HCT116 (cell line): Measurements from ENCODE around the gene ZNF592. TPM values are rescaled to one million over a fixed set of nuclear protein-coding genes. Genes with fewer than 3 reads are reported as not detected.
A peak's percentile ranks its signal among the peaks of the same experiment; 100 is the strongest.

Experiments
- ATAC-seq: fragments of 200-7000 bp; cut with Tn5 transposase; 2 replicates; pipeline ENCODE4 v1.9.1; 2020; ENCODE audit warnings: mild to moderate bottlenecking, moderate library complexity
- BruUV-seq: library from RNA; stranded (reverse); fragments of 400-500 nt; replicated peaks from 2 replicates; lab custom pipeline; 2021; lab: Mats Ljungman, UMichigan
- CTCF ChIA-PET: fragments of 300-600 bp; sonication (Branson Sonifier 250); formaldehyde crosslinking; loops from one replicate; lab custom pipeline; 2021; ENCODE audit warnings: antibody characterized with exemption; lab: Charles Lee
- POLR2A ChIA-PET: fragments of 300-600, 350-600 bp; sonication (Branson Sonifier 250); formaldehyde crosslinking; loops from one replicate; lab custom pipeline; 2021; ENCODE audit warnings: antibody characterized with exemption; lab: Charles Lee
- RAD21 ChIA-PET, 2 experiments: fragments of 300-600 bp; sonication (Branson Sonifier 250); formaldehyde crosslinking; loops; one replicate each; lab custom pipeline; 2023; ENCODE audit warnings: low total read pairs in 2 of 2; ENCODE audit not compliant: uncharacterized antibody in 2 of 2, unreplicated experiment in 2 of 2, low non-redundant PET in 1 of 2; lab: Charles Lee
- DNase-seq: peaks from one replicate; pipeline ENCODE4 v3.0.0-alpha.2; 2010; ENCODE audit warnings: low read depth, low spot score
- H2AFZ ChIP-seq: fragments of 200-600 bp; shearing (Covaris generic), sonication (generic); 2 replicates; pipeline ENCODE4 v1.6.1; 2017; ENCODE audit warnings: low read depth, mixed run types, mixed read lengths, antibody characterized with exemption, low read length; ENCODE audit not compliant: poor library complexity, severe bottlenecking
- H3K27ac ChIP-seq: 2 replicates; pipeline ENCODE4 v1.5.1; 2012; ENCODE audit warnings: low read depth, low read length
- H3K27me3 ChIP-seq: fragments of 200-600 bp; sonication (generic); 2 replicates; pipeline ENCODE4 v1.6.1; 2016; ENCODE audit warnings: mixed run types, low read length, mixed read lengths; ENCODE audit not compliant: insufficient read depth
- H3K36me3 ChIP-seq, 2 experiments: fragments of 200-500 bp in 1 of 2; fragments of 200-600 bp in 1 of 2; sonication (Bioruptor generic) in 1 of 2; sonication (generic) in 1 of 2; 2 replicates each; pipeline versions ENCODE4 v1.5.1 to v1.6.1; 2014 to 2016; ENCODE audit warnings: low read length in 2 of 2, inconsistent platforms in 1 of 2, mixed read lengths in 1 of 2, mixed run types in 1 of 2; ENCODE audit not compliant: insufficient read depth in 2 of 2, control insufficient read depth in 1 of 2
- H3K4me1 ChIP-seq, 2 experiments: fragments of 200-600 bp in 1 of 2; sonication (generic) in 1 of 2; 2 replicates each; pipeline versions ENCODE4 v1.5.1 to v1.6.1; 2012 to 2017; ENCODE audit warnings: low read length in 2 of 2, inconsistent platforms in 1 of 2, mild to moderate bottlenecking in 1 of 2, mixed read lengths in 1 of 2, mixed run types in 1 of 2, moderate library complexity in 1 of 2; ENCODE audit not compliant: insufficient read depth in 2 of 2, control insufficient read depth in 1 of 2
- H3K4me2 ChIP-seq: fragments of 200-600 bp; sonication (generic); 2 replicates; pipeline ENCODE4 v1.6.1; 2017; ENCODE audit warnings: mixed run types, low read length, mixed read lengths
- H3K4me3 ChIP-seq, 2 experiments: fragments of 200-600 bp in 1 of 2; sonication (generic) in 1 of 2; replicated peaks in 1 of 2; 2 replicates each; pipeline ENCODE4 v1.5.1; 2011 to 2016; ENCODE audit warnings: low read length in 2 of 2, control low read depth in 1 of 2, low read depth in 1 of 2, mild to moderate bottlenecking in 1 of 2, mixed read lengths in 1 of 2, mixed run types in 1 of 2
- H3K79me2 ChIP-seq: fragments of 200-600 bp; sonication (generic); 2 replicates; pipeline ENCODE4 v1.6.1; 2017; ENCODE audit warnings: mild to moderate bottlenecking, mixed run types, low read length, moderate library complexity, mixed read lengths; ENCODE audit not compliant: insufficient read depth
- H3K9ac ChIP-seq: fragments of 200-600 bp; sonication (generic); 2 replicates; pipeline ENCODE4 v1.6.1; 2016; ENCODE audit warnings: low read length, mixed read lengths
- H3K9me2 ChIP-seq: fragments of 200-600 bp; sonication (generic), shearing (Covaris generic); 2 replicates; pipeline ENCODE4 v1.6.1; 2017; ENCODE audit warnings: mixed run types, mild to moderate bottlenecking, moderate library complexity; ENCODE audit not compliant: insufficient read depth
- H3K9me3 ChIP-seq, 2 experiments: fragments of 200-500 bp in 1 of 2; fragments of 200-600 bp in 1 of 2; sonication (Bioruptor generic) in 1 of 2; sonication (generic) in 1 of 2; 2 replicates each; pipeline ENCODE4 v1.6.1; 2014 to 2017; ENCODE audit warnings: low read length in 2 of 2, mixed read lengths in 2 of 2, inconsistent platforms in 1 of 2, low read depth in 1 of 2, mild to moderate bottlenecking in 1 of 2, mixed run types in 1 of 2, moderate library complexity in 1 of 2; ENCODE audit not compliant: control insufficient read depth in 1 of 2, insufficient read depth in 1 of 2
- H4K20me1 ChIP-seq: fragments of 200-600 bp; sonication (generic), shearing (Covaris generic); 2 replicates; pipeline ENCODE4 v1.6.1; 2017; ENCODE audit warnings: mixed run types, mild to moderate bottlenecking, moderate library complexity; ENCODE audit not compliant: insufficient read depth
- CBX3 ChIP-seq: IDR thresholded peaks from 2 replicates; pipeline ENCODE4 v1.6.1; 2012; ENCODE audit warnings: low read depth
- CEBPB ChIP-seq: IDR thresholded peaks from 2 replicates; pipeline ENCODE4 v1.6.1; 2012; ENCODE audit warnings: low read depth
- EGR1 ChIP-seq: IDR thresholded peaks from 2 replicates; pipeline ENCODE4 v1.6.1; 2012; ENCODE audit warnings: low read depth
- MAX ChIP-seq: IDR thresholded peaks from 2 replicates; pipeline ENCODE4 v1.6.1; 2012
- REST ChIP-seq: IDR thresholded peaks from 2 replicates; pipeline ENCODE4 v1.6.1; 2012; ENCODE audit warnings: low read depth
- SIN3A ChIP-seq: IDR thresholded peaks from 2 replicates; pipeline ENCODE4 v1.6.1; 2012; ENCODE audit warnings: low read depth
- SRF ChIP-seq: IDR thresholded peaks from 2 replicates; pipeline ENCODE4 v1.6.1; 2012; ENCODE audit warnings: low read depth
- intact Hi-C: fragments of 100-400 bp; cut with micrococcal nuclease; formaldehyde crosslinking; loops from 2 replicates; pipeline ENCODE4 v1.10.0; 2022
- total RNA-seq: library from RNA; stranded (reverse); gene quantifications from one replicate; pipeline ENCODE4 v1.2.1, GENCODE V29; 2021; ENCODE audit not compliant: unreplicated experiment
- TF ChIP-seq, protein P1 (sequence below), 3 experiments: fragments of 200-600 bp in 1 of 3; sonication (generic) in 1 of 3; IDR thresholded peaks in 2 of 3; conservative IDR thresholded peaks in 1 of 3; 2 replicates each; pipeline ENCODE4 v1.5.1; 2012 to 2017; ENCODE audit warnings: low read depth in 2 of 3, low read length in 2 of 3, antibody characterized with exemption in 1 of 3, borderline replicate concordance in 1 of 3, control low read depth in 1 of 3, mild to moderate bottlenecking in 1 of 3, mixed read lengths in 1 of 3, mixed run types in 1 of 3, moderate library complexity in 1 of 3; ENCODE audit not compliant: insufficient read depth in 1 of 3
- TF ChIP-seq, protein P2 (sequence below): IDR thresholded peaks from 2 replicates; pipeline ENCODE4 v1.6.1; 2012

The ZNF592 gene
- total RNA-seq, 1 experiment from 2014 or later = 26.4 TPM

- no peak overlapping the region for H3K4me2 ChIP-seq
- CTCF ChIA-PET = interaction anchor here (0.8 kb wide), 1 partner anchor 164 kb away, joined by 3 read pairs; no protein-coding TSS in a partner anchor
- DNase-seq = no peak
- H3K9me3 ChIP-seq = no peaks in the 10 kb centered on the region
- H2AFZ ChIP-seq = no peak overlapping the region
- TF ChIP-seq EGR1 = no peak
- TF ChIP-seq SRF = no peak
- TF ChIP-seq, protein P1, sequence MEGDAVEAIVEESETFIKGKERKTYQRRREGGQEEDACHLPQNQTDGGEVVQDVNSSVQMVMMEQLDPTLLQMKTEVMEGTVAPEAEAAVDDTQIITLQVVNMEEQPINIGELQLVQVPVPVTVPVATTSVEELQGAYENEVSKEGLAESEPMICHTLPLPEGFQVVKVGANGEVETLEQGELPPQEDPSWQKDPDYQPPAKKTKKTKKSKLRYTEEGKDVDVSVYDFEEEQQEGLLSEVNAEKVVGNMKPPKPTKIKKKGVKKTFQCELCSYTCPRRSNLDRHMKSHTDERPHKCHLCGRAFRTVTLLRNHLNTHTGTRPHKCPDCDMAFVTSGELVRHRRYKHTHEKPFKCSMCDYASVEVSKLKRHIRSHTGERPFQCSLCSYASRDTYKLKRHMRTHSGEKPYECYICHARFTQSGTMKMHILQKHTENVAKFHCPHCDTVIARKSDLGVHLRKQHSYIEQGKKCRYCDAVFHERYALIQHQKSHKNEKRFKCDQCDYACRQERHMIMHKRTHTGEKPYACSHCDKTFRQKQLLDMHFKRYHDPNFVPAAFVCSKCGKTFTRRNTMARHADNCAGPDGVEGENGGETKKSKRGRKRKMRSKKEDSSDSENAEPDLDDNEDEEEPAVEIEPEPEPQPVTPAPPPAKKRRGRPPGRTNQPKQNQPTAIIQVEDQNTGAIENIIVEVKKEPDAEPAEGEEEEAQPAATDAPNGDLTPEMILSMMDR (IDR thresholded peaks at IDR 0.05 in 2 of 3, conservative IDR thresholded peaks at IDR 0.05 in 1 of 3; ENCODE audit: borderline replicate concordance in 1 of 3, insufficient read depth in 1 of 3, low read depth in 2 of 3, low read length in 2 of 3) = no peak
- intact Hi-C loops = no loop called here
- H3K9ac ChIP-seq = no peak overlapping the region
- no peaks in the 10 kb centered on the region for H3K9me2 ChIP-seq
- peaks cover 4% of the 10 kb centered on the region; the same call in 1 of the 2 replicates for H4K20me1 ChIP-seq
- H3K27me3 ChIP-seq = no peaks in the 10 kb centered on the region
- TSS peak; percentile 4 for BruUV-seq
- peaks cover 84% of the 10 kb centered on the region for H3K79me2 ChIP-seq
- no peaks in the 10 kb centered on the region for H3K36me3 ChIP-seq
- no peak for ATAC-seq
- RAD21 ChIA-PET = no interaction called here
- H3K4me3 ChIP-seq = no peak overlapping the region
- H3K27ac ChIP-seq = no peak overlapping the region
- POLR2A ChIA-PET = no interaction called here
- H3K4me1 ChIP-seq = peaks cover 4 to 26% of the 10 kb centered on the region in 2 experiments; a peak in 3 of 4 replicates
Observed at GRCh38 chr15:84752195-84752594, 3.8 kb downstream of the ZNF592 start.

GRCh38 chr15:84752700-84753099, 4.3 kb downstream of the ZNF592 start:
- TF ChIP-seq SIN3A = no peak
- TF ChIP-seq REST = no peak
- no peak for TF ChIP-seq CBX3
- no peak for TF ChIP-seq MAX
- TF ChIP-seq CEBPB = no peak
- TF ChIP-seq, protein P2, sequence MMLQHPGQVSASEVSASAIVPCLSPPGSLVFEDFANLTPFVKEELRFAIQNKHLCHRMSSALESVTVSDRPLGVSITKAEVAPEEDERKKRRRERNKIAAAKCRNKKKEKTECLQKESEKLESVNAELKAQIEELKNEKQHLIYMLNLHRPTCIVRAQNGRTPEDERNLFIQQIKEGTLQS = no peak
- Histone ChIP-seq H3K27ac (no peak overlapping the region), H3K4me2 (no peak overlapping the region), H3K9me2 (no peaks in the 10 kb centered on the region), H3K9ac (no peak overlapping the region), H3K9me3 (no peaks in the 10 kb centered on the region), H3K79me2 (peaks cover 89% of the 10 kb centered on the region), H3K4me3 (no peak overlapping the region), H3K36me3 (no peaks in the 10 kb centered on the region), H3K4me1 (peaks cover 4 to 21% of the 10 kb centered on the region in 2 experiments; a peak in 3 of 4 replicates), H2AFZ (no peak overlapping the region), H3K27me3 (no peaks in the 10 kb centered on the region), H4K20me1 (peaks cover 4% of the 10 kb centered on the region; the same call in 1 of the 2 replicates)
- DNase-seq = no peak
- ATAC-seq = no peak
- RAD21 ChIA-PET = no interaction called here
- intact Hi-C loops = no loop called here
- CTCF ChIA-PET = no interaction called here
- BruUV-seq = no TSS peak
- POLR2A ChIA-PET = no interaction called here
